T1000 (cell line): ENCODE data around the gene FAM236C.
"Not testable (repeated sequence)": the region's sequence is repeated elsewhere in the genome, so short reads cannot be mapped to it uniquely, and the experiment has no call there.

Experiments used
- DNase-seq: peaks from one replicate; lab custom pipeline; 2025; ENCODE audit warnings: mixed read lengths; lab: John Stamatoyannopoulos, UW

FAM236C gene

GRCh38 chrX:72912315-72912714 is at the start of gene FAM236C:
TSS of gene FAM236C (plus strand) at chrX:72912615. CDS start at chrX:72912715, 100 bp downstream.
- DNase-seq, result not testable (repeated sequence)

GRCh38 chrX:72882898-72883297 is 29.5 kb upstream of the FAM236C start:
- DNase-seq, result not testable (repeated sequence)

- not testable (repeated sequence) for DNase-seq
Measured at GRCh38 chrX:72889740-72890139, 22.7 kb upstream of the FAM236C start.

GRCh38 chrX:72916096-72916495 is 3.7 kb downstream of the FAM236C start:
- not testable (repeated sequence) for DNase-seq

- DNase-seq, result not testable (repeated sequence)
Measured at GRCh38 chrX:72932283-72932682, 19.9 kb downstream of the FAM236C start.

- DNase-seq, result not testable (repeated sequence)
Measured at GRCh38 chrX:72936455-72936854, 24.0 kb downstream of the FAM236C start.

- not testable (repeated sequence) for DNase-seq
Measured at GRCh38 chrX:72936882-72937455, 24.6 kb downstream of the FAM236C start.

GRCh38 chrX:72937906-72938305 is 25.5 kb downstream of the FAM236C start, which contains the start of gene FAM236A:
TSS of gene FAM236A (plus strand) at chrX:72938206. CDS start at chrX:72938263, 57 bp downstream.
- DNase-seq, result not testable (repeated sequence)

- DNase-seq, result not testable (repeated sequence)
Measured at GRCh38 chrX:72942272-72942671, 29.9 kb downstream of the FAM236C start.

- not testable (repeated sequence) for DNase-seq
Measured at GRCh38 chrX:72943035-72943818, 30.8 kb downstream of the FAM236C start.

GRCh38 chrX:72943819-72944169 is 31.4 kb downstream of the FAM236C start, which contains the start of gene DMRTC1:
TSS of gene DMRTC1 (minus strand) at chrX:72943837. CDS start at chrX:72875694, 68,143 bp downstream.
- not testable (repeated sequence) for DNase-seq

- DNase-seq, result not testable (repeated sequence)
Measured at GRCh38 chrX:72959971-72960370, 47.6 kb downstream of the FAM236C start.
